GM21447 (cell line): ENCODE results near the gene MUC5B.

Experiments used
- ATAC-seq: cut with Tn5 transposase; IDR thresholded peaks from one replicate; pipeline ENCODE4 v1.9.1; 2021; ENCODE audit not compliant: unreplicated experiment

Gene MUC5B

DNA sequence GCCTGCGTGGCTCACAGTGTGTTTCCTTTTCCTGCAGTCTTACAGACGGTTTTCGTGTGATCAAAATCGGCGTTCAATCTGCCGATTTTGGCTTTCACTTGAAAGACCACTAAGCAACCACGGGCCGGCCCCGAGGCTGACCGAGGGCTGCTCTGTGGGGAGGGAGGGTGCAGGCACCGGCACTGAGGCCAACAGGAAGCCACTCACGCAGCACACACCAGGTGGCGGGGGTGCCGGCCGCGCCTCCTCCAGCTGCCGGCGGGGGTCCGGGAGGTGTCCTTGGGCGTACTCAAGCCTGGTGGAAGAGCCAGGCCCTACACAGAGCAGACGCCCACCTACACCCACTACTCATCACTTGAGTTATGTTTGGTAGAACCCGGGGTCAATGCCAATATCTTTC is 72.2 kb downstream of the MUC5B start:
- ATAC-seq: no peak

DNA sequence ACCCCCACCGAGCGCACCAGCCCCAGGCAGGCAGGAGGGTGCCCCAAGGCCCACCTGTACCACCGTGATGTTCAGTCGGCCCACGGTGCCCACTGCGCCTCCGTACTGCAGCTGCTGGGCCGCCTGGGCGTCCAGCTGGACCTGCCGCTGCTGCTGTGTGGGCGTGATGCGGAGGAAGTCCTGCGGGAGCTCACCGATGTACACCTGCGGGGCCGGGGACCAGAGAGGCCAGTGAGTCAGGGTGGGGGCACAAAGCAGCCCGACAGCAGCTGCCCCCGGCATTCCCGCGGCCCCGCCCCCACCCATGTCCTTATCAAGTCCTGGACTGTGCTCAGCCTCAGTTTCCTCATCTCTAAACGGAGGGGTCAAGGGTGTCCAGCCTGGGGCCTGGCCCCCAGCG is 72.7 kb downstream of the MUC5B start:
- no peak for ATAC-seq

DNA sequence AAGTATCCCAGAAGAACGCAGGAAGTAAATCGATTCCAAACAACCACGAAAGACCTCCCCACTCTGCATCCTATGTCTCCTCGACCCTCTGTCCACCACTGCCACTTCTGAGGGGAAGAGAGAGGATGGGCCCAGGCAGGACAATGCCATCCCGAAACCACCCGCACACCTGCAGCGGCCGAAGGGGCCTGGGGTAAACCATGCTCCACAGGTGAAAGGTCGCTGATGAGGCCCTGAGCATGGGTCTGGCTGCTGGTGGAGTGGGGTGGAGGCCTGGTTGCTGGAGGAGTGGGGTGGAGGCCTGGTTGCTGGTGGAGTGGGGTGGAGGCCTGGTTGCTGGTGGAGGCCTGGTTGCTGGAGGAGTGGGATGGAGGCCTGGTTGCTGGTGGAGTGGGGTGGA is 73.4 kb downstream of the MUC5B start:
- ATAC-seq: no peak

DNA sequence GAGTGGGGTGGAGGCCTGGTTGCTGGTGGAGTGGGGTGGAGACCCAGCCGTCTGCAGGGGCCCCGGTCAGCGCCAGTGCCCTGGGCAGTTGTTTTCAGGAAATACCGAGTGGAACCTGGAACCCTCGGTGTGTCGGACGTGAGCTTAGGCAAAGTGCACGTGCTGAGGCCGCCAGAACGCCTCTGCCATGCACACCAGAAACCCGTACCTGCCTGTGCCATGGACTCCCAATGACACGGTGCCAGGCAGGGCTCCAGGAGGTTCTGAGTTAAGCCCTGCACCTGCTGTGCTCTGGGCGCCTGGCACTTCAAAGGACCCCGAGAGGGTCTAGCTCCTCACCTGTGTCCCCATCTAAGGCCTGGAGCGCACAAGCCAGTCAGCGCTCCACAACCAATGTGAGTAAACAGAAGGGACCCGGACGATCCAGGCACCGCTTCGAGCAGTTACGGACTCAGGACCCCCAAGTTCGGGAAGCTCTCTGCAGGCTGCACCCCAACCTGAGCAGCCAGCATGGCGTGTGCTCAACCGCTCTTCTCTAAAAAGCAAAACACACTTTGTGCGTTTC is 74.2 kb downstream of the MUC5B start:
- no peak for ATAC-seq

DNA sequence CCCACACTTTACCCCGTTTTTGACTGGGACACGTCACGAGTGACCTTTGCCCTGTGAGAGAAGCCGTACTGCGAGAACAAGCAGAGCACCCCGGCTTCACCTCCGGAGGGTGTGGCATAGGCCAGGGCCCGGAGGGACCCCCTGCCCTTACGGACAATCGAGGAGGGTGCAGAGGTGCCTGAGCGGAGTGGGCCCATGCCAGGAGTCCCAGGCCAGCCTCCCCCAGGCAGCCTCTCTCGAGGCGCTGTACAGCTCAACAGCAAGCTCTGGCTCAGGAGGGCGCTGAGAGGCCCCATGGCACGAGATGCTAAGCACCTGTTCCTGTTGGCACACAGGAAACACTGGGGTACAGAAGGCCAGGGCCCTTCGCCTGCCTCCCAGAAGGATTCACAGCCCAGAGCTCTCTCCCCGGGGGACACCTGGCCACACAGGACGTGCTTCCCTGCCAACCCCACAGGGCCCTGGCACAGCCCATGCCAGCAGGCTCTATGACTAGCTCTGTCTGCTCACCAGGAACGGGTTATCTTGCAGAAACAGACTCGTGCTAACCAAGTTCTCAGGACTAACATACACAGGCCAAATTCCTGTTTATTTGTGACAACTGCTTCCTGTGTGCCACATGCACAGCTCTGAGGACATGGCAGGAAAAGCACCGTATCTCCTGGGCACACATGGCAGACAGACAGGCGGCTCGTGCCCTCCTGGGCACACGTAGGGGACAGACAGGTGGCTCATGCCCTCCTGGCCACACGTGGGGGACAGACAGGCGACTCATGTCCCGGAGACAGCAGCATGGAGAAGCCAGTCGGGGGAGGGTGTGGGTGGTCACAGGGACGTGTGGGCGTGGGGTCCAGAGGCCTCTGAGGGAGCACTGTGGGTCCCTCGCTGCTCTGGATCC is 75.0 kb downstream of the MUC5B start:
- no peak for ATAC-seq

DNA sequence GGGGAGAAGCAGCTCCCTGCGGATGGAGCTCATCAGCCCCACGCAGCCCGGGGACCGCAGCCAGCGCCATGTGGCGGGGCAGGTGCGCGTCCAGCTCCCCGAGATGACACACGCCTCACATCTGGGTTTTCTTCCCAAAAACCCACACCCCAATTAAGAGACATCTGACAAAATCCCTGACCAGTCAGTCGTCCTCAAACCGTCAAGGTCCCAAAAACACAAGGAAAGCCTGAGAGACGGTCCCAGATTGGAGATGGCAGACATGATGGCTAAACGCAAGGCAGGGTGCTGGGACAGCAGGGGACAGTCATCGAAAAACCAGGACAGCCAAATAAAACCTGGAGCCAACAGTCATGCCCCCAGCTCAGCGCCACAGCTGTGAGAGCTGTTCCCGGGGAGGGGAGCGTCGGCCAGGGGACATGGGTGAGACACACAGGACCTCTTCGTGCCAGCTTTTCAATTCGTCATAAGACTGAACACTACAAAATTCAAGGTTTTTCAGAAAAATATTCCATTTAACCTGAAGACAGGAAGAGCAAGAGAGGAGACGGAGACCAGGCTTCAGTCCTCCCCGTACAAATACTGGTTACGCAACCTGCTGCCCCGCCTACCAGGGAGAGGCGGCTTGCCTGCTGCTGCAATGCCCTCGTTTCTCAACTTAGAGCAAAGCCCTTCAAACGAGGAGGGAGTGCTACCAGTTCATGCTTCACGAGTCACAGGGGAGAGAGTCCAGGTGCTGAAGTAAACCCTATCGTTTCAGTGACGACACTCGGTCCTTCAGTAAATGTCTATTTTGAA is 76.0 kb downstream of the MUC5B start:
- ATAC-seq: no peak

DNA sequence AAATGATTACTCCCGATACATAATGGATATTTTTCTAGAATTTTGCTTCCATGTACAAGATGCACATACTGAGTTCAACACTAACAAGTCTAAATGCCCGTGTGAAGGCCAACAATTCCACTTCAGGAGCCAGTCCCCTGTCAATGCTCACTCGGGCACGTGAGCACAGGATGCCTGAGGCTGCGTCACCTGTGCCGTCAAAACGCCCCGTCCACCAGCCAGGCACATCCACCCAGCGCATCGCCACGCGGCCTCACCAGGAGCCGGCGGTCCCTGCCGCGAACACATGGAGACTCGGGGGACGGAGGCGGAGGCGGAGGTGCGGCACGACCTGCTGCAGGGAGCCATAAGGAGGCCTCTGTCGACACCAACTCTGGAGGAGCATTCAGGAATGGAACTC is 76.8 kb downstream of the MUC5B start:
- ATAC-seq: no peak

DNA sequence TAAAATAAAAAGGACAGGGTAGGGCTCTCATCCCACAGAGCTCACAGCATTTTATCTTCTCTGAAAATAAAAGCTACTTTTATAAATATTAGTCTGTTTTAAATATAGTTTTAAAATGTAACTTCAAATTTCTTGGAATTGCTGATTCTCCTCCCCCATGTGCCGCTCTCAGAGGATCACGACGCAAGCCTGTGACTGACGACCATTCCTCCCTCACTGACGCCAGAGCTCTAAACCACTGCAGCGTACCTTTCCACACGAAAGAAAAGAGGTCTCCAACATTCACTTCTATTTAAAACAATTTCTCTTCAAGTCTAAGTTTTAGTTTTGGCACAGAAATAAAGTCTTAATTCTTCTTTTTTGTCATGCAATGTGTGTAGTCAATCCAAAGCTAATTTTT is 77.3 kb downstream of the MUC5B start:
- ATAC-seq: no peak

DNA sequence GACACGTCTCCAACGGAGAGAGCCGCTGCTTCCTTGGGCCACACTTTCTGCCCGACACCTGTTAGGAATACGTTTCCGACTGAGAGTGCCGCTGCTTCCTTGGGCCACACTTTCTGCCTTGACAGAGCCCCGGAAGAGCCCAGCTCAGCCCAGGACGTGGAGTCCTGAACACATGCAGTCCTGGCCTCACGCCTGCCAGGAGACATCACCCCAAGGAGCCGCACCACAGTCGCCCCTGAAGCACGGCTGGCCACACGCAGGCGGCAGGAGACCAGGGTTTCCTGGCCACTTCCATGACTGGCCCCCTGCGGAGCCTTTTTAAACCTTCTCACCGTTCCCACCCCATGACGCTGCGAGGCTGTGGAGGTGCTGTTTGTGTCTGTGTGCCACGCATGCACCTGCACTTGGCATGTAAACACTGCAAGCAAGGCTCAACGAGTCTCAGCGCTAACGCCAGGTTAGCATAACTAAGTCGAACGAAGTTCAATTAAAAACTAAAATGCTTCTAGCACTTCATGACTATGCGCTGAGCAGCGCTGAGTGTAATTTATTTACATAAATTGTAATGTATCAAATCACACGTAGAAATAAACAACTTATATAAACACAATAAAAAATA is 77.8 kb downstream of the MUC5B start:
- no peak for ATAC-seq

DNA sequence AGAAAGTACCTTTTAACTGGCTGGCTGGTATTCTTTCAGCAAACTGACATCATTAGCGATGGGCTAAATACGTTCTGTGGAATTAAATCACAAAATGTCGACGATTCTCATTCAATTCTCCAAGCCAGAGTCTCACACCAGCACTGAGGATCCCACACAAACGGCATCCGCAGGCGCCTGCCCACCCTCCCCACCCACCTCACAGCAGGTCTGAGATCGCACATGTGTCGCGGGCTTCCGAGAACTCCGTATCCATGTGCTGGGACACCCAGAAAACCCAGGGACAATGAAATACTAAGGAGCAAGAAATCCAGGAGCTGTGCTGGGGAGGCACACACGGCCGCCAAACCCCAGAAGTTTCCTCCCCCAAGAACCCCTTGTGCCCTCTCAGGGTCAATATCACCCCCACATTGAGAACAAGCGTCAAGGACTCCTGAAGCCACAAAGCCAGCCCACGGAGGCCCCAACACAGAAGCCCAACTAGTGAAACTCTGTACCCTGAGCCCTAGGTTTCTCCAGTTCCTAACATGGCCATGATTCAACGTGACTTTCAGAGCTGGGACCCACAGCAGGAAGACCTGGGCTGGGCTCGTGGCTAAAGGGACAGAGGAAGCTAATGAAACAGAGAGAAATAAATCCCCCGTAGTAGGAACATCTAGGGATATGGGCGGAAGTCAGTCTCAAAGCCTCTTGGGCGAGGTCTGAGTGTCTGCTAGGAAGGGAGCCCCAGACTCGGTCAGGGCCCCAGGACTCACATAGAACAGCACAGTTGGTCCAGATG is 78.5 kb downstream of the MUC5B start:
- ATAC-seq: no peak

DNA sequence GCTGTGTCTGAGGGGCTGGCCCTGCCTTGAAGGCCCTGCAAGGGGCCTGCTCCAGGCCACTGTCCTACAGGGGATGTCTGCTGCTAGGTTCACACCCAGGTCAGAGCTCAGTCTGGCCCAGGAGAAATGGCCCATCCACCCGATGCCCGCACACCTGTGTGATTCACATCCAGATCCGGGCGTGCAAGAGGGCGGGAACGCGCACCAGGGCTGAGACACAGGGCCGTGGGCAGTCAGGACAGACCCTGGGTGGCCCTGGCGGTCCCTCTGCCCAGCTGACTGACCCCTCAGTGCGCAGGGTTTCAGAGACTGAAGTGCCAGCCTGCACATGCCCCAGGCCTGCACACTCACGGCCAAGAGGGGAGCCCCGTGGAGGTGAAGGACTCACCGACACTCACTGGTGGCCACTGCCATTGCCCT is 79.2 kb downstream of the MUC5B start:
- ATAC-seq: no peak

DNA sequence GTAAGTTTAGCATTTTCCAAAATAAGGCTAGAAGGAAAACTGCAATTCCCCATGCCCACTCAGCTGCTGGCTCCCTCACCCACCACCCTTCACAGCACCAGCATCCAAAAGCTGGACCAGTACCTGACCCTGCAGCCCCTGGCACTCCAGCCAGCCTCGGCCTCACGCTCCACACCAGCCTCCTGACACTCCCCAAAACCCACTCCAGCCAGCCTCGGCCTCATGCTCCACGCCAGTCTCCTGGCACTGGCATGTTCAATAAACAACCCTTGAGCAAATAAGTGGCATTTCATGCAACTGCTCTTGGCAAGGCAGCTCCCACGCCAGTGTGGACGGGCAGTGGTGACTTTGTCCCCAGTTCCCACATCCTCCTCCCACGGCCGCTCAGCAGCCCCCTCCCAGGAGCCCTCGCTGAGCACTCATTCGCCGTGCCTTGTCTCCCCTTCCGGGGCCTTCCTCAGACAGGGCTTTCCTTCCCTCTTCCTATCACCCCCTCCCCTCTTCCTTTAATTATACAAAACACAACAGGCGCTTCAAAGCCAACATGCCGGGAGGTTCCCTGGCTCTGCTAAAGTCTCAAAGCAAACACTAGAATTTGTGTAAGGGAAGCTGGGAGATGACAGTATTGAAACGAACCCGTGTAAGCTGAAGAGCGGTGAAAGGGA is 79.7 kb downstream of the MUC5B start:
- ATAC-seq: no peak

DNA sequence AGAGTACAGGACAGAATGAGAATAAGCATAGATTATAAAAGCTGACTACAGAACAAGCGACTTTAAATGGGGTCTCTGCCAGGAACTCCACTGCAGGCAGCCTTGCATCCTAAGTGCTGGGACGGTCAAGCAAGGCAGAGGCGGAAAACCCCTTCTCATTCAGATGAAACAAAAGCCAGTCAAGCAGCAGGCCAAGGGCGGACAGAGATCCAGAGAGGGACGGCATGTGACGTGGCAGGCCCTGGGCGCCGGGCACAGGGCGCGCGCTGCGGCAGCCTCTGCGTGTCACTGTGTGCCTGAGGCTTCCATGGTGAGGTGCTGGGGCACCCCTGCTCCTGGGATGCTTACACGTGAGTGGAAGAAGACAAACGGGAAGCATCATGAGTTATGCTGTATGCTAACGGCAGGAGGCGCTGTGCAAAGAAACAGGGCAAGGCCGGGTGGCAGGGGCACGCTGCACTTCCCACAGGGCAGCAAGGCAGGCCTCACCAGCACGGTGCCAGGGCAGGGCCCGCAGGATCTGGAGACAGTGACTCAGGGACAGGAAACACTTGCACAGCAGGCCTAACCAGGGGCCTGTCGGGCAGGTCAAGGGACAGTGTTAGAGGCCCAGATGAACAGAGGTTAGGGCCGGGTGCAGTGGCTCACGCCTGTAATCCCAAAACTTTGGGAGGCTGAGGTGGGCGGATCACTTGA is 80.4 kb downstream of the MUC5B start:
- no peak for ATAC-seq

DNA sequence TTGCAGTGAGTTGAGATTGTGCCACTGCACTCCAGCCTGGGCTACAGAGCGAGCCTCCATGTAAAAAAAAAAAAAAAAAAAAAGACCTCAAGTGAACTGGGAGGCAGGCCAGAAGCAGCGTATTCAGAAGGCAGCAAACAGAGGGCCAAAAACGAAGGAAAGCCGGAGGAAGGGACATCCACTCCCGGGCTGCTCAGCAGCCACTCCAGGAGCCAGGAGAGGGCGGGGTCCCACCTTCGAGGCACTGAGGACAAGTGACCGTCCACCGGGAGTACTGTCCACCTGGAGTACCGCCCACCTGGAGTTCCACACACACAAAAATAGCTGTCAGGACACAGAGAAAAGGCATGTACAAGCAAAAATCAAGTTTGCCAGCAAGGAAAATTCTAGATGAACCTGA is 81.1 kb downstream of the MUC5B start:
- ATAC-seq: no peak

DNA sequence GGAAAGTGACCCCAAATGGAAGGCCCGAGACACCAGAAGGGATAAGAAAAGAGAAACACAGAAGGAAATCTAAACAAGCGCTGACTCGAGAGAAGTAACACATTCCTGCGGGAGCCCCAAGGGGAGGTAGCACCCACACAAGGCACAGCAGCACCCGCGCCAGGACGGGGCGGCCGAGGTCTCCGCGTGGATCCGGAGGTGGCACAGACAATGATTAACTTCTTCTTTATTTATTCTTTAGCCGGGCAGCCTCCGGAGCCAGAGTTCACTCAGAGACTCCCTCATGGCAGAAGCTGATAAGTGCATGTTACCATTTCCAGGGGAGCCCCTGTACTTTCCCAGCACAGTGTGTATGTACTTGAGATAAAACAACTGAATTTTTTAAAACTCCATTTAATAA is 81.5 kb downstream of the MUC5B start:
- ATAC-seq: no peak

DNA sequence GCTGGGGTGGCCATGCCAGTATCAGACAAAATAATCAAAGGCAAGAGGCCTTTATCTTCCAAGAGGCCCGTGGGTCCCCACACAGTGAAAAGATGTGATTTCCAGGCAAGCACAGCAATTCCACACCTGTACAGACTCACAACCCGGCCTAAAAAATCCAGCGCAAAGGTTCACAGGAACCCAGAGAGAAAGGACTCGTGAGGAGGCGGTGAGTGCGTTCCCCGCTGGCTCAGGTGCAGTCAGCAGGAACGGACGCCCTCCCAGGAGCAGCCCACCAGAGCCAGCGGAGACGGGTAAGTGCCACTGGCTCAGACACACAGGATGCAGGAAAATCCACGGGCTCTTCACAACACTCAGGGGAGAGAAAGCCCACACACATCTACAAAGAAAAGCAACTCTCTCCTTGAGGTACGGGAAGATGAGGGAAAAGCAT is 82.2 kb downstream of the MUC5B start:
- ATAC-seq: no peak

DNA sequence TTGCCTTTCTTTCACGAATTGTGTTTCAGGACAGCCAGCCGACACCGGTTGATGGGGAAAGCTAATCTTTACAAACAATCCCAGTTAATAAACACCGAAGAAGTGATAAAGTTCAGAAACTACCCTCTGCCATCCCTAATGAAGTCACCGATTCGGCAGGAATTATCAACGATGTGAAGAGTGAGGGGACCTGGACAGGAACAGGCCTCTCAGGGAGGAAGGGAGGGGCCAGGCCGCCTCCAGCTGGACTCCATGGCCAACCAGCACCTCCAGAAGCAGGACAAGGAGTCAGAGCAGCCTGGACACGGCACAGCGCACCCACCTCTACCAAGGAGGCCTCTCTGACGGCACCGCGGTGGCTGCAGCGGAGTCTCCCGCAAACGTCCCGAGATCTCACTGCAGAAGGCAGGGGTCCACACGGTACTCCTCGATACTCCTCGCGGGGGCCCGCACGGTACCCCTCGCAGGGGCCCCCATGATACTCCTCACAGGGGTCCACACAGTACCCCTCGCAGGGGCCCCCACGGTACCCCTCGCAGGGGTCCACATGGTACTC is 82.7 kb downstream of the MUC5B start:
- no peak for ATAC-seq

DNA sequence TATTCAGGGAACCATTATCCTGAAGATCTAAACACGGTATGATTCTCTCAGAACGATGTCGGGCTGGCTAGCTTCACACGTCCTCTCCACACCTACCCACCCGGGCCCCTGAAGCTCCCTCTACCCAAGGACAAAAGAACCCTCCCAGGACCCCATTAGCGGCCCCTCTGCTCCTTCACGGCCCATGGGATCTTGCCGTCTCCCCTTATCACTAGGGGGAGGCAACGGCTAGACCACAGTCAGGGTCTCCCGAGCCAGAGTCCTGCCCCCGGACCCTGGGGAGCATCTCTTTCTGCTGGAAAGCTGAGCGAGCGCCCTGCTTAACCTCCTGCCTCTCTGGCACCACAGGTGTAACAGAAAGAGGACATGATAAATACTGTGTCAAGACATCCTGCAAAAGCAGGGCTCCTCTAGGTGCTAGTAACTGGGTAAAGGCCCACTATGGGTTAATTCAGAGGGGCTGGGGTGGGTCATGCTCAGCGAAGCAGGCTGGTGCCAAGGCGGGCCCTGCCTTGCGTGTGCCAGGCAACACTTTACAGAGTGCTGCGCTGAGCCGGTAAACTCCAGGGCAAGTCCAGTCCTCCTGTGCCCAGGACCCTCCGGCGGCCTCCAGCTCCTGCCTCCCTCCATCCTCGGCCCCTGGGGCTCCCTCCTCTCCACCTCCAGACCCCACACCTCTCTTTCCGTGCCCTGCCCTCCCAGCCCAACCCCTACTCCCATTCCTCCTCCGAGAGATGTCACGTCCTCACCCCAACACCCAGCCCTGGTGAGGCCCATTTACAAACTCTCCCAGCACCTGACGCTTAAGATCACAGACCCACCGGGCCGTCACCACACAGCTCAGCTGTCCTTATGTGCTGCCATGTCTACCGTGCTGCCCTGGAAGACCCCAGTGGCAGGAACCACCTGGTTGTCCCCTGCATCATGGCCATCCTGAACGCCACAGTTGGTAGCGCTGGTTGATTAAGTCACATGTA is 83.6 kb downstream of the MUC5B start:
- ATAC-seq: no peak
